Measurements from ENCODE around the gene AGBL4.
"Not testable (repeated sequence)": the region's sequence is repeated elsewhere in the genome, so short reads cannot be mapped to it uniquely, and the experiment has no call there.

AGBL4 gene

GRCh38 chr1:48566492-48566891 lies 1457.3 kb downstream of the AGBL4 start:
- DNase-seq: no peak

- no peak for DNase-seq
These were observed 1460.7 kb downstream of the AGBL4 start for GRCh38 chr1:48563021-48563420.

DNA sequence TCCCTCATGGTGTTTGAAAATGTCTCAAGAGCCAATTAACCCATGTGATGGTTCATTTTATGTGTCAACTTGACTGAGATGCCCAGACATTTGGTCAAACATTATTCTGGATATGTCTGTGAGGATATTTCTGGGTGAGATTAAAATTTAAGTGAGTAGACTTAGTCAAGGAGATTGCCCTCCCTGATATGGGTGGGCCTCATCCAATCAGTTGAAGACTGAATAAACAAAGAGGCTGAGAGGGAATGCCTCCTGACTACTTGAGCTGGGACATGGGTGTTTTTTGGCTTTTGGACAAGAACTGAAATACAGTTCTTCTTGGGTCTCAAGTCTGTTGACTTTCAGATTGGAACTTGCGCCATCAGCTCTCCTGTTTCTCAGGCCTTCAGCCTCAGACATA lies 1462.3 kb downstream of the AGBL4 start:
- no peak for DNase-seq

- DNase-seq: no peak
These were observed 1463.2 kb downstream of the AGBL4 start for GRCh38 chr1:48560577-48560976.

DNA sequence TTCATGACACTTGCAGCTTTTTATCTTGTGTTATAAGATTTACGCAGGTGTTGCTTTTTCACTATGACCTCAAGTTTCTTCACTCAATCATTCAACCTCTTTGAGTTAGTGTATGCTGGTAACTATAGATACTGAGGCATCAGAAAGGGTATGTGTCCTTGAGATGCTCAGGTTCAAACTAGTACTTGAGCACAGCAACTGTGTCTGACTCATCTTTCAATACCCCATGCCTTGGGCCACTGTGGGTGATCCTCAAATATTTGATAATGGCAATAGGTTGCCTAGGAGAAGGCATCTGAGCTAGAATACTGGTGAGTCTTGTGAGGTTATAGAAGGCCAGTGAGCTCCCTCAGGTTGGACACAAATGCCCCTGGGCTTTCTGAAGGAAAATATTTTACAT lies 1463.6 kb downstream of the AGBL4 start:
- no peak for DNase-seq

DNA sequence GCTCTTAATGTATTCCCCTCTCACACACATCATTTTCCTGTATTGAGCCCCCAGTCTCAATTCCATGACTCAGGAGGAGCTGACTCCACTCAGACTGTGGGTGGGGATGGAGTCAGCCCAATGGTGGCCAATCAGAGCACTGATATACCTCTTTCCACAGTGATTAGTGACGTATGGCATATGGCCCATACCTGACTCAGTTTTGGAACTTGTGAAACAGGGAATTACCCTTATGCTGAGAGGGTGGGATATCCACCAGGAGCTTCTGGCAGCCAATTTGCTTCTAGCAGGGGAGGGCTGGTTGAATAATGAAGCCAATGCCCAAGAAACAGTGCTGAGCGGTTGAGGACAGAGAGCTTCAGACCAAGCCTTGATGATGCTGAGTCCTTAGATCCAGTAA lies 1465.4 kb downstream of the AGBL4 start:
- no peak for DNase-seq

DNA sequence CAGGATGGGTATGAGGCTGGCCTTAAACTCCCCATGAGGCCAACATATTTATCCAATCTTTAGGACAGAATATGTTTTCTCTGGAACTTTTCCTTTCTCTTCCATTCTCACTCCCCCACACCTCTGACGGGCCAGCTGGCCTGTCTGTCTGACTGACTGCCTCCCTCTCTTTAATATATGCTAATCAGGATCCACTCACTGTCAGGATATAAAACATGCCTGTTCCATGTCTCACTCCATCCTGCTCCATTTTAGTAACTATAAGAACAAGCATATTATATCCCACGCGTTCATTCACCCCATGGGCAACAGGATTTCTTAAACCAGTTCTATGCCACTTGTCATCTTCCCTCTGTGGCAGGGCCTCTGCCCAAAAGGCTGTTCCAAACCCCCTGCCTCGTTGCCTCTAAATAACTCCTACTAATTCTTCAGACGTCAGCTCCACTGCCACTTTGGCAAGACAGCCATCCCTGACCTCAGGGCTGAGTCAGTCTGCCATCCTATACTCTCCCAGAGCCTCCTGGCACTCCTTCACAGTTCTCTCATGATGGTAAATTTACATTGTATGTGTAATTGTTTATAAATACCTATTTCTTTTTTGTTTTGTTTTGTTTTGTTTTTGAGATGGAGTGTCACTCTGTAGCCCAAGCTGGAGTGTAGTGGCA lies 1467.4 kb downstream of the AGBL4 start:
- no peak for DNase-seq

GRCh38 chr1:48555271-48555670 lies 1468.5 kb downstream of the AGBL4 start:
- DNase-seq: no peak

GRCh38 chr1:48552903-48553606 lies 1470.7 kb downstream of the AGBL4 start:
- no peak for DNase-seq

- peak; percentile 19 for DNase-seq
These were observed 1471.3 kb downstream of the AGBL4 start for GRCh38 chr1:48552420-48552819.

DNA sequence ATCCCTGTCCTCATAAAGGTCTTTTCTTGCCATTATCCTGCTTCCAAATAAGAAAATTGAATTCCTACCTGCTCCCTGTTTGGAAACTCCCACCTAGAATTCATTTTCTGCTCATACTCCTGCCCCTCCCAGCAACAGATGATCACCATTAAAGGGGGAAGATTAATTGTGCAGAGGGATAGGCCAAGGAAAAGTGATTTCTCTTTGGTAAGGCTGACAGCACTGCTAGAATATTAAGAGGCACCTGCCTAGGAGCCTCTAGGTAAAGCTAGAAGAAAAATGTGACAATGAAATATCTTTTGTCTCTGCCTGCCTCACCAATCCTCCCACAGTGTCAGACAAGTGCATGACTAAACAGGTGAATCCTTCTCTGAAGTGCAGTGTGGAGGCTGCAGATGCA lies 1474.8 kb downstream of the AGBL4 start:
- DNase-seq: no peak

DNA sequence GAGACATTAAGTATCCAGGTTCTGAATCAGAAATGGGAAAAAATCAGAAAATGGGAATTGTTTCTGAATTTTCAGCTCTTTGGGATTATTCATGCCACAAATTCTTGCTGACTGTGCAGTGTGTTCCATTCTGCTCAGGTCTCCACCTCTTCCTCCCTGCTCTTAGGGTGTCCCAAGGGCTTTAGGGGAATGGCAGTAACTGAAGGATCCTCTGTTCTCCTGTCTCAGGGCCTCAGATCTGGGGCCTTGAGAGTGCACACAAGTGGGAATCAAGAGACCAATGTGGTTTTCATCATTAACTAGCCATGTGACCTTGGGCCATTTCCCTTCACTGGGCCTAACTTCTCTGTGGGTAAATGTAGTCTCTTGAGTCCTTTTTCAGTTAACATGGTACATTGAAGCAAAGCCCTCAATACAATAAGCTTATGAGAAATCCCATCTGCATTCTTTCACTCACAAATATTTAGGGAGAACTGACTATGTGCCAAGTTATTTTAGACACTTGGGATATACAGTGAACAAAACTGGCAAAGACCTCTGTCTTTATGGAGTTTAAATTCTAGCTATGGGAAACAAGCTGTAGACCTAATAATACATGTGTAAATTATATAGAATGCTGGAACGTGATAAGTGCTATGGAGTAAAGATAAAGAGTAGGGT lies 1476.1 kb downstream of the AGBL4 start:
- DNase-seq: no peak

GRCh38 chr1:48543854-48544253 lies 1479.9 kb downstream of the AGBL4 start:
- no peak for DNase-seq

DNA sequence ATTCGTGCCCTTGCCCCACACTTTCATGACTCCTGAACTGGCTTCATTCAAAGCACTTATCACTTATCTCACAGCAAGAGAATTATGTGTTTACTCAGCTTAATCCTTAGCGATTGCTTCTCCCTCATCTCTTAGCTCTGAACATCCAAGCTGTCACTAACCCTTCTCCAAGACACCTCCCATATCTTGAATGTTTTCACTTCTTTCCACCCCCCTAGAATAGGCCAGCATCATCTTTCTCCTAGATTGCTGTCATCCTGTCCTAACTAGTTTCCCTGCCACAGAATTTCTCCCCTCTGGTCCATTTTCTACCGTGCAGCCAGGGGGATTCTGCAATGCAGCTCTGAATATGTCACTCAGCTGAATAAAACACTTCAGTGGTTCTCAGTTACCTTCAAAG lies 1483.2 kb downstream of the AGBL4 start:
- no peak for DNase-seq

- no peak for DNase-seq
These were observed 1487.3 kb downstream of the AGBL4 start for GRCh38 chr1:48536477-48536876.

- no peak for DNase-seq
These were observed 1490.8 kb downstream of the AGBL4 start for GRCh38 chr1:48532976-48533375.

- peak; percentile 91 for DNase-seq
These were observed 1492.9 kb downstream of the AGBL4 start for GRCh38 chr1:48530727-48531351.

DNA sequence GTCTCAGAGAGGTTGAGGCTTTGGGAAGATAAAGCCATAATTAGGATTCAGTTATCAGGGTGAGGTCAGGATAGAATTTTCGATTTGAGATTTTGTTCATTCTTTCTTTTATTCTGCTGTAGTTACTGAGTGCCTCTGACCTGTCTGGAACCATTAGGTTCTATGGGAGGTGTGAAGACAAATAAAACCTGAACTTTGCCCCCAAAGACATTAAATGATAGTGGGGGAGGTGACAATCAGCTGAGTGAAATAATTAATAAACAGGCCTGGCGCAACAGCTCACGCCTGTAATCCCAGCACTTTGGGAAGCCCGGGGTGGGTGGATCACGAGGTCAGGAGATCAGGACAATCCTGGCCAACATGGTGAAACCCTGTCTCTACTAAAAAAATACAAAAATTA lies 1496.7 kb downstream of the AGBL4 start:
- DNase-seq: no peak

DNA sequence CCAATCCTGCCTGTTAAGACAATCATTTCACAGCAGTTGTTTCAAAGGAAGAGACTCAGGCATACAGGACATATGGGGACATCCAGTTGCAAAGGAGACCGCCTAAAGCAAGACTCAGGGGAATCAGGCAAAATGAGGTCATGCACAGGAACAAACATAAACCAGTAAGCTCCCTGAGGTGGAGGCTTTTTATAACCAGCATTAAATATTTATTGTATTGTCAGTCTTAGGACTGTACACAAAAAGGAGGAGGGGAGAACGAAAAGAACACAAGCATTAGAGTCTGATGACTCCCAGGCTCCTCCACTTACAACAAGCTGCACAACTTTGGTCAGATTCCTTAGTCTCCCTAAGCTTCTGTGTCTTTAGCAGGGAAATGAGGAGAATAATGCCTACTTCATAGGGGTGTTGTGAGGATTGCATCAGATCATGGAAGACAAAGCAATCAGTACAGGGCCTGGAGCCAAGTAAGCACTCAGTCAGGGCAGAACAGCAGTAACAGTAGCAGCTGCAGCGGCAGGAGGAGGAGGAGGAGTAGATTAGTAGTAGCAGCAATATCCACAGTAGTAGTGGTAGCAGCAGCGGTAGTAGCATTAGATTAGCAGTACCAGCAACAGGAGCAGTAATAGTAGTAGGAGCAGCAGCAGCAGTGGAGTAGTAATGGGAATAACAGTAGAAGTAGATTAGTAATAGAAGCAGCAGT lies 1497.6 kb downstream of the AGBL4 start:
- DNase-seq: no peak

DNA sequence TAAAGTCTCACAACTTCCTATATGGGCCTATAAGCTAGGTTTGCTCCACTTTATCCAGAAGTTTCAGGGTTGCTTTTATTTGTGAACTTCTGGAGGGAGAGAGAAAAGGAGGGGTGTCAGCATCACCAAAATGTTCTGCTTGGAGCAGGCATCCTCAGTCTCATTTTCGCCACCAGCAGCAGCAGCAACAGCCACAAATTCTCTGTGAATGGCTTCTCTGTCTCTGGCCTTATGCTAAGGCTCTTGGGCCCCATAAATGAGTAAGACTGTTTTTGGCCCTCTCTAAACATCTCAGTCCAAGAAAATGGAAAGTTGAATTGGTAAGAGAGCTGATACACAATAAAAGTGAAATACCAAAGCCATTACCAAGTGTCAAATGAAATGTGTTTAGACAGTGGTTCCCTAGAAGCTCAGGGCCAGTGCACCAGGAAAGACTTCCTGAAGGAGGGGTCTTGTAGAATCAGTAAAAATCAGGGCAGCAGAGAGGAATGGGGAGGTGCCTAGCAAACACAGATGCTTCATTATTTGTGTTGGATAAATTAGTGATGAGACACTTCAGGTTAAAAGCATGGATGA lies 1498.8 kb downstream of the AGBL4 start:
- no peak for DNase-seq

DNA sequence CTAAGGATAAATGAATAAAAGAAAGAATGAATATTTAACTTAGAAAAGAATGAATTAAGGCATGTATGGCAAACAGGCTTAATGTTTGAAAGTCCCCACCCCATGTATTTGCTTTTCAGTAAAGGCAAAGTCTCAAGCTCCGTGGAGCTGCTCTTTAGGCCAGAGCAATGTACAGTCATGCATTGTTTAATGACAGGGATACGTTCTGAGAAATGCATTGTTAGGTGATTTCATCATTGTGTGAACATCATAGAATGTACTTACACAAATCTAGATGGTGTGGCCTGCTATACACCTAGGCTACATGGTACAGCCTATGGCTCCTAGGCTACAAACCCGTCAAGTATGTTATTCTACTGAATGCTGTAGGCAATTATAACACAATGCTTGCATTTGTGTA lies 1500.2 kb downstream of the AGBL4 start:
- no peak for DNase-seq

GRCh38 chr1:48519896-48520295 lies 1503.9 kb downstream of the AGBL4 start:
- DNase-seq: not testable (repeated sequence)

GRCh38 chr1:48506870-48507269 lies 1516.9 kb downstream of the AGBL4 start:
- DNase-seq: no peak
